Adipose tissue (tissue), 3 donors: Measurements from ENCODE around the gene SARDH. TPM values are rescaled to one million over a fixed set of nuclear protein-coding genes. Genes with fewer than 3 reads are reported as not detected.
"Not testable (repeated sequence)": the region's sequence is repeated elsewhere in the genome, so short reads cannot be mapped to it uniquely, and the experiment has no call there.

Experiments used
- H3K27ac ChIP-seq: one replicate; pipeline ENCODE4 v1.5.1; 2013; ENCODE audit warnings: low read depth, low read length
- WGBS, 3 donors: extraction: QIAGEN DNeasy Blood & Tissue Kit; methylation state at CpG; one replicate each; pipeline ENCODE4 v1.1.7; 2013; 5-methylcytosine and 5-hydroxymethylcytosine counted together
- polyA plus RNA-seq, 3 donors: library from polyadenylated mRNA; stranded (reverse); fragments of 200-250 nt; gene quantifications; one replicate each; pipeline ENCODE4 v1.2.3, GENCODE V29; 2013
- donor health status: healthy with polysubstance abuse.
- donor health status: Bipolar disorder and iron deficiency.
- donor health status: healthy.

SARDH gene
- polyA plus RNA-seq, 3 donors, result 1.2 to 6.5 (median 1.7) TPM

DNA sequence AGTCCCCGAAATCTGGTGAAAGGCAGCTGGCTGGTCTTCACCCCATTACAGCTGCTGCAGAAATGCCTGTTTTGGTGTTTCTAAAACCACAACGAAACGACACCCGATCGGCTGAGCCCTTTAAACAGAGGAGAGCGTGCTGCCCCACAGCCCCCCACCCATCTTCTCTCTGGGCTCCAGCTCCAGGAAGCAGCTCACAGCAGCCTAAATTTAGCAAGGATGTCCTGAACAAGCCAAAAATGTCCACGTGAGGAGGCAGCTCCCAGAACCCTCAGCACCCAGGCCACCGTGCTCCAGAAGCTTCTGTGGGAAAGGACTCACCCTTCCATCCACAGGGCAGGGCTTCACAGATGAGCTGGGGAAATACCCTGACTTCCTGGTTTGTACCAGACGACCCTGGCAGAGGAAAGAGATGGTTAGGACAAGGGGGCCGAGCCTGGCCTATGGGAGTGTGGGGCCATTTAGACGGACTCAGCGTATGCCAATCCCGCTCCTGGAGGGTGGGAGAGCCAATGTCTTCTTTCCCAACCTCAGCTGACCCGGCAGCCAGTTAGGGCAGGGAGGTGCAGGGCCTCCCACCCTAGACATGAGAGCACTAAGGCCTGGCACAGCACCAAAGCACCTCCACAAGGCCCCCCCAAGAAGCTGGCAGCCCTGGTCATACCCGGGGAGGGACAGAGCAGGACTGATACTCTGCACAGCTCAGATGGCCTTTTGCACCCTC lies 39.1 kb upstream of the SARDH start:
- WGBS, 3 donors, result 78 to 87% (median 85%) methylated on average over 15 of the region's 15 CpGs
- no peak overlapping the region for H3K27ac ChIP-seq

DNA sequence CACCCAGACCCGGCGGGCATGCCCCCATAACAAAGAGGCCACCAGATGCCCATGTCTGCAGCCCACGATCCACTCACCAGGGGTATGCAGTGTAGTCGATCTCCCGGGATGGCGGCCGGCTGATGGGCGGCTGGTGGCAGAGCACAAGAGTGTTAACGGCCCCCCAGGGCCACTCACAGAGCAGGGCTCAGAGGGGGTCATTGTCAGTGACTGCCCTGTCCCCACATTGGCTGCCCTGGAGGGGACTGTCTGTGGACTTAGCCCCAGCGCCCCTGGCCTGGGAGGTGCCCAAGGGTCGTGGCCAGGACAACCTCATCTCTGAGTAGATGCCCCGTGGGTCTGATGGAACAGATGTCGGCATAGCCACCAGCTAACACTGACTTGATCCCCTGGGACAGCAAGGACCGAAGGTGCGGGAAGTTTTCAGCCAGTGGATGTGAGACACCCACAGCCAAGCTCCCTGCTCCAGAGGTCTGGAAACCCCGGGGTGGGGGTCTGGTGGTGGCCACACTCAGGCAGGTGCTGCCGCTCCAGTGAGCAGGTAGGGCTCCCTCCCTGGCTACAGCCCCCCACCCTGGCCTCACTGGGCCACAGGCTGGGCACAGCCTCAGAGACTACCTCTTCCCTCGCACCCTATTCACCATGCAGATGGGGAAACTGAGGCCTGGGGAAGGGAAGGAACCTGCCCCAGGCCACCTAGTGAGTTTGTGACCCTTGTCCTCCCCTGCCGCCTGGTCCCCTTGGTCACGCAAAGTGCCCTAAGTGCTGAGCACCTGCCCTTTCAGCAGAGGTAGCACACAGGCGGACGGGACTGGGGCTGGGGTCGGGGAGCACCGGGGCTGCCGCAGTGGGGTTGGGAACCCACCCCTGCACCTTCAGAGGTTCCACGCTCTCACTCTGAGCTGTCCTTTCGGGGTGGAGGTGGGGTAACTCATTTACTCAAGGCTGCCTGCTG lies 38.1 kb upstream of the SARDH start:
- WGBS, 3 donors, result 95 to 97% (median 97%) methylated on average over 26 to 27 of the region's 27 CpGs
- no peak overlapping the region for H3K27ac ChIP-seq

DNA sequence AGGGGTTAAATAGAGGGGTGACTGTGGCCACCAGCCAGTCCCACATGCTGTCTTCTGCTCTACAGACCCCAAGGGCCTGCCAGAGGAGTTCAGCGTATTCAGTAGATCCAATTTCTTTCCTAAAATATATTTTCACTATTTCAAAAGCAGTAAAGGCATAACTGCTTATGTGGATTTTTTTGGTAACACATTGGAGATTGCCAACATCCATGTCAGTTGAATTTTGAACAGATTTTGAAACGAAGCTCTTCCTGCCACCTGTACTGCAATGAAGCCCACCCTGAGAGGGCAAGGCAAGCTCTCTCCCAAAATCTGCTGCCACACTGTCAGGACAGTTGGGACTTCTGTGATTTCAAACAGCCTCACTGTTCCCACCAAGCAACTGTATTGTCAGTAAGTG lies 37.1 kb upstream of the SARDH start:
- 93 to 96% (median 93%) methylated on average over 2 of the region's 2 CpGs for WGBS, 3 donors
- no peak overlapping the region for H3K27ac ChIP-seq

DNA sequence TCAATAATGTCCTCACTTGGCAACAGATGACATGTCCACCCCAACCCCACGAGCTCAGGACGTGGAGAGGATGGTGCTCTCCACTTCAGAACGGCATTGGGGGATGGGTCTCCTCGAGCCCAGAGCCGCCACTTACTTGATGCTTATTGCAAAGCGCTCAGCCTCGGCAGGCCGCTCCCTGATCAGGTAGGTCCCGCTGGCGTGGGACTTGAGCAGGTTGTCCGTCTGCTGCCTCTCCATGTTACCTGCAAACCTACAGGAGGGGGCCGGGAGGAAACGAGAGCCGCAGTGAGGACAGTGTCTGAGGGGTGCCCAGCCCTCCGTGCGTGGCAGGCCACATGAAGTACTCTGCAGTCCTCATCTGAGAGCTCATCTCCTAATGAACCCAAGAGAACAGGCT lies 36.6 kb upstream of the SARDH start:
- WGBS, 3 donors, result 96 to 98% (median 97%) methylated on average over 16 of the region's 16 CpGs

DNA sequence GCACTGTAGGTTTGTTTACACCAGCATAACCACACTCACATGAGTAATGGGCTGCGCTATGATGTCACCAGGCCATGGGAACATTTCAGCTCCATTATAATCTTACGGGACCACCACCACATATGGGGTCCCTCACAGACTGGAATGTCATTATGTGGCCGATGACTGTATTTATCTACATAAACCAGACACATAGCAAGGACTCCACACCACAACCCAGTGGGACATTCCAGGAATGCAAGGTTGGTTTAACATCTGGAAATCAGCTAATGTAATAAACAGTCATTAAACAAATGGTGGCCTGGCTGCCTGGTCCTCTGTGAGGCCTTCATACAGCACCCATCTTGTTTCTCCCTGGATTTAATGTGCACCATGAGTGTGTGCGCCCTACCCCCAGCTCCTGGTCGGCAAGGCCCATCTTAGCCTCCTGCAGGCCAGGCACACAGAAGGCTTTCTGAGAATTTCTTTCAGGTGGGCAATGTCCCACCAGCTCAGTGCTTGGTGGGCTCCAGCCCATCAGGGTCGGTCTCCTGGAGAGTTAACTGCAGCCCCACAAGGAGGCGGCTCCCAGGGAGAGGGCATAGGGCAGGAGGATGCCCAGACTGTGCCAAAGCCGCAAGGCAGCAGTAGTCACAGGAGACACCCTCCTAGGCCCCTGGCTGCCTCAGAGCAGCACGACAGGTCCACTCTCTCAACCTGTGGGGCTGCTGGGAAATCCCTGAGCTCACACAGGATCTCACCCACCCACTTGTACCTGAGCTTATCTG lies 35.9 kb upstream of the SARDH start:
- H3K27ac ChIP-seq, result no peak overlapping the region
- 84 to 98% (median 96%) methylated on average over 9 of the region's 9 CpGs for WGBS, 3 donors

More for the DNA sequence above, 36.6 kb upstream of the SARDH start:
- no peak overlapping the region for H3K27ac ChIP-seq

DNA sequence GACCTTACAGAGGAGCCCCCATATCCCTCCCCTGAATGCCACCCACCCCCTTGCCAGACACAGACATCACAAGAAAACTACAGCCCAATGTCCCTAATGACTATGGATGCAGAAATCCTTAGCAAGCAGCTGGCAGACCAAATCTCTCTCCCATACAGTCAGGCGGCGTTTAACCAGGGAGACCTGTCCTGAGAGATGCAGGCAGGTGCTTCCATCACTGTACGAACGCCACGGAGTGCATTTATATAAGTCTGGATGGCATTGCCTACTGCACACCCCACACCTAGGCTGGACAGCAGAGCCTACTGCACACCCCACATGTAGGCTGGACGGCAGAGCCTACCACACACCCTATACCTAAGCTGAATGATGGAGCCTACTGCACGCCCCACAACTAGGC lies 34.4 kb upstream of the SARDH start:
- H3K27ac ChIP-seq, result no peak overlapping the region
- WGBS, 3 donors, result 58 to 99% (median 97%) methylated on average over 7 of the region's 7 CpGs

DNA sequence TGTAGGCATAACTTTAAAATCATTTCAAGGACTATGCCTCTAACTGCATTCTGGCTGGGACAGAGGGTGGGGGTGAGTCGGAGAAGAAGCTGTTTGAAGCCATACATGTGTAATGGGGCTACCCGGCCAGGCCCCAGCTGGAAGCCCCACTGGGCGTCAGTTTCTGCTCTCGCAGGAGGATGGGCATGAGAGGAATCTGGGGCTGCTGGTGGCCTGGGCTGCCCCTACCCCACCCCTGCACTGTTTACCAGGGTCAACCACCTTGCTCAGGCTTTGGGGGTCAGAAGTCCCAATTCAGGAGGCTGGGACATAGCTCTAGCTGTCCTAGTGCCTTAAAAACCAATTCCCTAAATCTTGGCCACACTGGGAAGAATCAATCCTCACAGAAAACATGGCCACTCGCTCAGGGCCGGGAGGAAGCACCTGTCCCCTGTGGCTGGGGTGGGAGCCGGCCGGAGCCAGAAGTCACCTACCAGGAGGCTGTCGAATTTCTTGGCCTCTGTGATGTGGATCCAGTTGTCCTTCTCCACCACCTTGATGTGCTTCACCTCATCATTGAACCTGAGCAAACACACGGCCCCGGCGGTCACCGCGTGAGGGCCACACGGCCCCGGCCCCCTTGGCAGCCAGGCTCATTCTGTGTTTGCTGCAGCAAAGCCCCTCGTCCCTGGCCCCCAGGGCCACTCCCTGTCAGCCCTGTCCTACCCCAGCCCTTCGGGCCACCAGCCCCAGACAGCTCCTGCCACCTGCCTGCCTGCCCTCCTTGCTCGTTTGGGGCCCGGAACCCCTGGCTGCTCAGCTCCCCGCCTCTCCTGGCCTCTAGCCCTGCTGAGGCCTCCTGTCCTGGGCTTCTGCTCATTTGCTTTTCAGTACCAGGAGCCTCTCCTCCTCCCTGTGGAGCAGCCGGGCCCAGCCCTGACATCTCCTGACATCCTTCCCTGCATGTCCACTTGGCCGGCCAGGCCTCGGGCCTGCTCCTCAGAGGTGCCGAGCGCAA lies 33.6 kb upstream of the SARDH start:
- WGBS, 3 donors, result 51 to 91% (median 90%) methylated on average over 25 to 26 of the region's 26 CpGs
- H3K27ac ChIP-seq, result no peak overlapping the region

DNA sequence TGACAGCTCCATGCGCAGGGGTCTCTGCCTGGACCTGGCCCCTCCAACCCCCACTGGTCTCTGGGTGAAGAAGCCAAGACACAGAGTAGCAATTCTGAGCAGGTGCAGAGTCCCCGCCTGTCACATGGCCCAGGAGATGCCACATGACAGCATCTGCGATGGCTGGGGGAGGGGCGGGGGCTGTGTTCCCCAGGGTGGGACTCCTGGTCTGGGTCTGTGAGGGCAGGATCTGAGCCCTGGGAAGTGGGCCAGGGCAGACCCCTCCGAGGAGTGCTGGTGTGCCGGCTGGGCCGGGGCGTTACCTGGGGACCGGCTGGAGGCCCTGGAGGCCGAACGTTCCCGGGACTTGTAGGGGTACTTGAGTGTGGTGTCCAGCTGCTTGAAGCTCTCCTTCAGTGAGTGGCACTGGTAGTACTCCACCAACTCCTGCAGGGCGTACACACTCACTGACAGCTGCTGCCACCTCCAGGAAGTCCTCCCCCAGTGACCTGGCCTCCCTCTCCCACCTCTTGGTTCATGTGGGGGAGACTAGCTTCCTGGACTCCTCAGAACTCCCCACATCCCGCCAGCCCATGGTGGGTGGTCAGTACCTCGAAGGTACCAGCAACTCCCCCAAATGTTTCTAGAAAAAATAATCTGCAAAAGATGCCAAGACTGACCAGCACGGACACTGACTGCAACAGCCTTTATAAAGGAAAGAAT lies 32.1 kb upstream of the SARDH start:
- H3K27ac ChIP-seq, result no peak overlapping the region
- 47 to 90% (median 90%) methylated on average over 16 of the region's 16 CpGs for WGBS, 3 donors

DNA sequence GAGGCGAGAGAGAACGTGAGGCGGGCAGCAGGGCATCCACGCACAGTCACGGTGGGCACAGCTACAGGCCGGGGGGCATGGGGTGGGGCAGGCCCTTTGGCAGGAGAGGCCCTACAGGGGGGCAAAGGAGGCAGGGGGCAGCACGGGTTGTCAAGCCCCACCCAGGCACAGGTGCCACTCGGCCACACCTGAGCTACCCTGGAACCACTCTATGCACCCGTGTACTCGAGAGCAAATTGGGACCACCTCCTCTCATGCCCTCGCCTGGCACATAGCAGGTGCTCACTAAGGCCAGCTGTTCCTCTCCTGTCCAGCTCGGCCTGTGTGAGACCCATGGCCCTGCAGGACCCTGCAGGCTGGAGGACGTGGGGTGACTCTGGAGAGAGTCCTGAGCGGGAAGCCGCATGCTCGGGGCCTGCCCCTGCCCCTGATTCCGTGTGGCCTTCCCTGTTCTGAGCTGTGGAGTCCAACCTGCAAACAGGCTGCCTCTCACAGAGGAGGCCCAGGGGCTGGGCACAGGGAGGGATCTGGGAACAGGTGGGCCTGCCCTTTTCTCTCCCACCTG lies 31.4 kb upstream of the SARDH start:
- H3K27ac ChIP-seq, result no peak overlapping the region
- 47 to 97% (median 90%) methylated on average over 16 to 17 of the region's 17 CpGs for WGBS, 3 donors

DNA sequence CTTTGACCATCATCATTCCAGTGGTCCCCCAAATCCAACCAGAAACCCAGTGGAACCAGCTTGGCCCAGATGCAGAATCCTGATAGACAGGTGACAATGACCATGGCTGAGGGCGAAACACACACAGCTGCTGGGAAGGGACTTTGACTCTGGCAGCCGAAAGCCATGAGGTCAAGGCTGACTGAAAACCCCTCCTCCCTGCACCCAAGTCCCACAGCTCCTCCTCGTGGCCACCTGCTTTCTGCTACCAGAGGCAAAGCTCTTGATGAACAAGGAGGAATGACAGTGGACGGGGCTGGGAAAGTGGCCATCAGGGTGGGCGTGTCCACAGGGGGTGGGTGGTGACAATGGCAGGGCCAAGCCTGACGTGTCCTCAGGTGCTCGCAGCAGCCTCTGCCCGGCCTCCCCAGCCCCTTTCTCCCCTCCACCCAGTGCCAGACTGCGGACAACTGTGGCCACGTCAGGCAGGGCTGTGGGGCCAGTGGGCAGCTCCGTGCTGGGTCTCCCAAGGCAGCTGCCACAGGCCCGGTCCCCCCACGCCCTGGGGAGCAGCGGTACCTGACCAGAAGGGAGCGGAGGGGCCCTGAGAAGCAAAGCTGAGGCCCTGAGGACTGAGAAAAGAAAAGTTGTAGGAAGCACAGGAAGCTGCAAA lies 30.8 kb upstream of the SARDH start:
- no peak overlapping the region for H3K27ac ChIP-seq
- 36 to 93% (median 87%) methylated on average over 15 of the region's 15 CpGs for WGBS, 3 donors

DNA sequence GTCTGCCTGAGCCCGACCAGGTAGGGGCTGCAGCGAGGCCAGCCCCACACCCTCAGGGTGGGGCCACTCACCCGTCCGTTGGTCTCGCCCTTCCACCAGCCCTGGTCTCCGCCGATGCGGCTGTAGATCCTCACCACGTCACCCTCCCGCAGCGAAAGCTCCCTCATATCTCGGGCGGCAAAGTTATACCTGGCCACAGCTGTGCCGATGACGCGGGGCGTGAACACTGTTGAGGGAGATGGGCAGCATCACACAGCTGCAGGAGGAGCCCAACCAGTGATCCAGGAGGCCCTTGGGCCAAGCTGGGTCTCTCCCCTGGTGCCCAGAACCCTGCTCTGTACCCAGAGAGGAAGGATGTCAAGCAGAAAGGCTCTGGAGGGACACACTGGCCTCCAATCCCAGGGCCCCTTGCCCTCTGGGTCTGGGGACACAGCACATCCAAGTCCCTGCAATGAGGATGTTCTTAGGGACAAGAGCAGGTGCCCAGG lies 30.3 kb upstream of the SARDH start:
- 94 to 96% (median 94%) methylated on average over 17 of the region's 17 CpGs for WGBS, 3 donors
- no peak overlapping the region for H3K27ac ChIP-seq

DNA sequence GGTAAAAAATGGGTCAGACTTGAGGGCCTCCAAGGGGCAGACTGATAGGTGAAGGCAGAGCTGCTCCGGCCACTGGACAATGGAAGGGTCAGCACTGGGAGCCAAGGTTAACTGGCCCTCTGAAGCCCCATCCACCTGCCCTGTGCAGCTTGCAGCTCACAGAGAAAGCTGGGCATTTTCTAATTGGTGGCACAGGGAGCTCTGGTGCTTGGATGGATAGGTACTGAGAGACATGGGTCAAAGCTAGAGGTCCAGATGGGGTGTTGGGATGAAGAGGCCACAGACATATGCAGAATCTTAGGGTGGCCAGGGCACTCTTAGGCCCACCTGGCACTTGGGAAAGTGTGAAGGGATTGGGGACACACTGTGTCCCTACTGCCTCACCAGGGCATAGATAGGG lies 29.5 kb upstream of the SARDH start:
- 98 to 100% (median 100%) methylated on average over 1 of the region's 1 CpG for WGBS, 3 donors
- H3K27ac ChIP-seq, result no peak overlapping the region

DNA sequence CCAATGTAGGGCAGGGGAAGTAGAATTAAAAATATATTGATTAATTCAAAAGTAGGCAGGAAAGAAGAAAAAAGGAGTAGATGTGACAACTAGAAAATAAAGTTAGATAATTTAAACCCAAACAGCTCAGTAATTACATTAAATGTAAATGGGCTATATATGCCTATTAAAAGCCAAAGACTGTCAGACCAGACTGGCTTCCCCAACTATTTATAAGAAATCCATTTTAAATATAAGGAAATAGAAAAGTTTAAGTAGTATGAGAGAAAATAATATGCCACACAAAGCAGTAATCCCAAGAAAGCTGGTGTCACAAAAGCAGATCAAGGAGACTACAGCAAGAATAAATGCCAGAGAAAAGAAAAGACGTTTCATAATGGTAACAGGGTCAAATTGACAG lies 28.9 kb upstream of the SARDH start:
- 89 to 93% (median 89%) methylated on average over 1 of the region's 1 CpG for WGBS, 3 donors
- no peak overlapping the region for H3K27ac ChIP-seq

DNA sequence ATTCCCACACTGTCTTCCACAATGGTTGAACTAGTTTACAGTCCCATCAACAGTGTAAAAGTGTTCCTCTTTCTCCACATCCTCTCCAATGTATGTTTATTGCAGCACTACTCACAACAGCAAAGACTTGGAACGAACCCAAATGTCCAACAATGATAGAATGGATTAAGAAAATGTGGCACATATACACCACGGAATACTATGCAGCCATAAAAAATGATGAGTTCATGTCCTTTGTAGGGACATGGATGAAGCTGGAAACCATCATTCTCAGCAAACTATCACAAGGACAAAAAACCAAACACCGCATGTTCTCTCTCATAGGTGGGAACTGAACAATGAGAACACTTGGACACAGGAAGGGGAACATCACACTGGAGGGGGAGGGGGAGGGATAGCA lies 28.1 kb upstream of the SARDH start:
- H3K27ac ChIP-seq, result not testable (repeated sequence)
- 72 to 95% (median 78%) methylated on average over 3 of the region's 3 CpGs for WGBS, 3 donors

DNA sequence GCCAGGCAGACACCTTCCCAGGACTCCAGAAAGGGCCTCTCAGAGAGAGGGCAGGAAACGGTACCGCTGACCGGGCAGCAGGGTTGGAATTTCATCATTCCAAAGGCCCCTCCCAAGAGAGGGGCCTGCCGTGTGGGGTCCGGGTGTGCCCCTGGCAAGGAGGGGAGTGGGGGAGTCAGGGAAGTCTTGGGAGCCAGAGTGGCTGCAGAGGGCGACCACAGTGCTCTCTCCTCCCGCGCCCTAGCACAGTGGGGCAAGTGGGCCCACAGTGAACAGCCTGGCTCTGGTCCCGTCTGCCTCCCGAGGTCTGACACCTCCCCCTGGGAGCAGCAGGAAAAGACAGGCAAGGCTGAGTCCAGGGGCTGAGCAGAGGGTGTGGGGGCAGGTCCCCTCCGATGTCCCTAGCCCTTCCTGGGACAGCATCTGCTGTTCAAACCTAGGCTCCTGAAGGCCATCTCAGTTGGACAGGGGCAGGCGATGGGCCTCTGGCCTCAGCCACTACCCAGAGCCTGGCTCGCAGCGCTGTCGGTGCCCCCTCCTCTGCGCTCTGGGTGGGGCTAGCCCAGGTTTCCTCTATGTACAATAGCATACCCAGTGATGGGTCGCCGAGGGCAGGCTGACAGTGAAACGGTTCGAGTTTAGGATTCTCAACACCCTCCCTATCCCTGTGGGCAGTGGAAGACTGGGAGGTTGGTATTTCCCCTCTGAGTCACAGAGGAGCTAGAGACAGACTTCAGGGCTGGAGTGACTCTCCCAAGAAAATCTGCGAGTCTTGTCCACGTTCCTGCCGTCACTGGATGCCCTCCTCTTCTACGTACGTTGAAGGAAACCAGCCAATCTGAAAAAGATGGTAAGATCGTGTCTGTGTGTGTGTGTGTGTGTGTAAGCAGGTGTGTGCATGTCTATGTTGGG lies 25.4 kb upstream of the SARDH start:
- 86 to 90% (median 88%) methylated on average over 26 of the region's 26 CpGs for WGBS, 3 donors

More for the DNA sequence above, 25.4 kb upstream of the SARDH start:
- H3K27ac ChIP-seq, result no peak overlapping the region
